Raji (cell line): ENCODE data around the gene SNRPA1.

Experiments used
- POLR2A ChIP-seq: IDR thresholded peaks from 2 replicates; pipeline ENCODE4 v1.6.1; 2011; ENCODE audit warnings: low read depth, low read length, control low read depth; ENCODE audit not compliant: insufficient read depth

Gene SNRPA1

GRCh38 chr15:101323793-101324523 is 28.9 kb upstream of the SNRPA1 start:
- TF ChIP-seq POLR2A = no peak

DNA sequence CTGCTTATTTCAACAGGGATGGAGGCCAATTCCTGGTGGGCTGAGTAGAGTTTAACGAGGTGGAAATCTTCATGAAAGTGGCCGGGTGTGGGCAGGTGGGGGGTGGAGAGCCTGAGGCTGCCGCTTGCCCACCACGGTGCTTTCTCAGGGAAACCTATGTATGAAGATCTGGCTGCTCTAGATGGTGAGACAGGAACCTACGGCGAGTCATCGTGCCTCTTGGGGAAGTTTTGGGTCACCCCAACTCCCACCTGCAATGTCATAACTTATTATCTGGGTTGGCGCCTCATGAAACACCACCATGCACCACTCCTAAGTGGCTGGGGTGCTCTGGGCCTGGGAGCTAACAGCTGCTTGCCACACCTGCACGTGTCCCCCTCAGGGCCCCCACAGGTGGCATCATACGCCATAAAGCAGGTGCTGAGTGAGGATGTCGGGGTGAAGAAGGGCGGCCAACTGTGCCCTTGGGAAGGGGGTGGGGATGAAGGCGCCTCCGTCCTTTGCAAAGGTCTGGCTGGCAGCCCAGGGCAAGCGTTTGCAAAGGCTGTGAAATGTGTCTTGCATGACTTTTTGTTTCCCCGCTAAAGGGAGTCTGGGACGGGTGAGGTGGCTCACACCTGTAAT is 27.9 kb upstream of the SNRPA1 start:
- no peak for TF ChIP-seq POLR2A

DNA sequence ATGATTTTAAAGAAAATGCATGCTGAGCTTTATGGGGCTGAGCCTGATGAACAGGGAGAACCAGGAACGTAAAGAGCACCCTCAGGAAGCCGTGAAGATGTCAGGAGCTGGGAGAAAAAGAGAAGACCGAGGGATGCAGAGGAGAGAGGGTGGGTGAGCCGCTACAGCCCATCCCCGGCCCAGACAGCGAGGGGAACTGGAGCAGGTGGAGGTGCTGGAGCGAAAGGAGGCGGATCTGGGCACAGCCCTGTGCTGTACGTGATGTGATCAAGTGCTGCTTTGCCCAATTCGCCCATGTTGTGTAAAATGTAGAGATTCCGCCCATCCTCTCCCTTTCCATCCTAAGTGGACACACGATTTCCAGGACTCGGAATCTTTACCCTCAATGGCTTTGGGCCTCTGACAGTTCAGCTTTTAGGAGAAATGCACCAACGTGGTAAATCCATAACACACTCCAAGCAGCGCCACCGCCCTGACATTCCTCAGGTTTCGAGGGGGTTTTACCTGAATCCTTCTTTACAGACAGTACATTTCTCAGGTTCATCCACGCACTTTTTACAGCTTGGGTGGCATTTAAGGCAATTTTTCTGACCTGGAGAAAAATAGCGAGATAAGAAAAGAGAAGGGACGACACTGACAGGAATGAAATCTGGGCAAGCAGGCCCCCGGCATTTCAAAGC is 27.1 kb upstream of the SNRPA1 start:
- no peak for TF ChIP-seq POLR2A

DNA sequence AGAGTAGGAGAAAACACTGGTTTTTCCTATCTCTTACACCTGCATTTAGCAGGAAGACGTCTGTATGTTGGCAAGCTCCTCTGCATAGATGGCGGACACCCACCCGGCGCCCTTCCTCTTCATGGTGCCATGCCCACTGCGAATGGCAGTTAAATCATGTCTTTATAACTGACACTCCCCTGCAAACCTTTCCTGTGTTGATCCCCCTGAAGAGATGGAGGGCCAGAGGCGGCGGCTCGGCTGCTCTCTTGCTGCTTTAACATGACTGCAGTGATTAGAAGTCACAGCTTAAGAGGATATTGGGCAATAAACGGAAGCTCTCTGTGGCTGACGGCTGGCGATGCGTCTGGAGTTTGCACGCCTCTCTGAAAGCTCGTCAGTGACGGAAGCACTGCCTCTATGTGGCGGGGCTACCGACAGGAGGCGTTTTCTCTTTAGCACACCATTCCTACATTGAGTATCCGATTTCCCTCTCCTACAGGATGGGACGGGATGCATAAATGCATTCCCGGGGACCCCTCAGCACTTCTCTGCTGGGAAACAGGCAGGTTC is 25.5 kb upstream of the SNRPA1 start:
- no peak for TF ChIP-seq POLR2A

DNA sequence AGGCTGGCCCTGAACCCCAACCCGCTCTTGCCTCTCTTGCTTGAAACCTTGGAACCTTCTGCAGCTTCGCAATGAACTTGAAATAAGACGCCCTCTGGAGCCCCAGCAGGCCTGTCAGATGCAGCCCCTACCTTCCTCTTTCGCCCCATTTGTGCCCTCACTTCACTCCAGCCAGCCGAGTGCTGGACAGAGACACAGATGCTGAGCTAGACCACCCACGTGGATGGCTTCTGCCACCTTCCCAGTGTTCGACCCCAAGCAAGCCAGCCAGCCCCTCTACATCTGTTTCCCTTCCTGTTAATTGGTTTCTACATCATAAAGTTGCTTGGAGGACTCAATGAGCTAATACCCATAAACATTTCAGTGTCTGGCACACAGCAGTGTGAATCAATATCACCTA is 23.8 kb upstream of the SNRPA1 start:
- no peak for TF ChIP-seq POLR2A

DNA sequence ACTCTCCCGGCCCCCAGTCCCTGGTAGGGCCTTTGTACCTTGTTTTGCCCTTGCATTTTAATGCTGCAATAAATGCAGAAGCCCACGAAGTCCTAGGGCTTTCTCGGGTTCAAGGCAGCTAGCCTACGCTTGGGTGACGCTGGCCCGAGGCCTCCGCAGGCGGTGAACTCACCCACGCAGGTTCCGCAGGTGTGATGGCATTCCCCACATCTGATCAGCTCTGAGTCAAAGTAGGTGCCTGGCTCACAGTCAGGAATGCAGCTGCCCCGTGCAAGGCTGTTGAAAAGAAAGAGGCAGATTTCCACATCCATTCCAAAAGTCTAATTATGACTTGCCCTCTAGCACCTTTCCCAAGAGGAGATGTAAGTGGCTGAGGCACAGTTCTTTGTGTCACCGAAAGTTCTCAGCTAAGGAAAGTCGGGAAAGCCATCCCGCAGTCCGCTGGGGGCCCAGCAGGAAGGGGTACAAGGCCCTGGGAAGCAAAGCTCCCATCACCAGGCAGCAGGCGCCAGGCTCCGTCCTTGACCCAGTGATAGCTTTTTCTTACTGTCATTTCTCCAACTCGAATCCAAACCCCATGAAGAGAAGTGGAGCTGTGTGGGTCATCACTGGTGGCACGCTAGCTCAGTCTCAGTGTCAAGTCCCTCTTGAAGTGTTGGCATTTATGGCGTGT is 23.2 kb upstream of the SNRPA1 start:
- no peak for TF ChIP-seq POLR2A

DNA sequence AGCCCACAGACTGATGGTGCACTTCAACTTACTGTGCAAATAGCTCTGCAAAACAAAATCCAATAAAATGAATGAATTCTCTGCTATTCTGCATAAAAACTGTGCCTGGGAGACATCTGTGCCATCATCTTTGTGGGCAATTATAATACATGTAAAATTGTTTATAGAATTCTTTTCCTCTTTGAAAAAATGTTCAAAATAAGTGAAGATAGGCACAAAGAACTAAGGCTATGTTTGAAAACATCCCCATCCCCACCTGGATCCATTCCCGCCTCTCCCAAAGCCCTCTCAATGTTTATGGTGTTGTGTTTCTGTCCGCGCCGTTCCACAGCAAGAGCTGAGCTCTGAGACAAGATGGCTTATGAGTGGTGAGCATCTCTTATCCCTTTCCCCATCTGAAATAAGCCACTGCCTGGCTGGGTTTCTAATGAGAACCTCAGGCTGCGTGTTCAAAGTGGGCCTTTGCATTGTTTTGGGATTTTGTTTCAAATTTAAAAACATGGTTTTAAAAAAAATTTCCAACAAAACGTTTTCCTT is 22.4 kb upstream of the SNRPA1 start:
- no peak for TF ChIP-seq POLR2A

DNA sequence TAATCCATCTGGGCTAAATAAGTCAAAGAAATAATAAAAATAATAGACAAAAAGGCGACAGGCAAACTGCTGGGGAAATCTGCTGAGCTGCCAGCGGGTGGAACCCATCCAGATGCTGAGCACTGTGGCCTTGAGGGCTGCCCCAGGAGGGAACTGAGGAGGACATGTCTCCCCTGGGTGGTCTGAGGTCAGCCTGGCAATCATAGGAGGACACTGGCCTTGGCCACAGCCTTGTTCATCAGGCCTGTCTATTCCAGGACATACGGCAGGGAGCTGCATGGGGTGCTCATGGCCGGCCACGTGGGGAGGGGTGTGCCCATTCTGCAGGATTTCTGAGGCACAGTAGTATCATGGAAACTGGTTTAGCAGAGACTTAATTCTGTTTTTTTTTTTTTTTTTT is 21.5 kb upstream of the SNRPA1 start:
- TF ChIP-seq POLR2A = no peak

GRCh38 chr15:101315736-101316135 is 20.7 kb upstream of the SNRPA1 start:
- TF ChIP-seq POLR2A = no peak

DNA sequence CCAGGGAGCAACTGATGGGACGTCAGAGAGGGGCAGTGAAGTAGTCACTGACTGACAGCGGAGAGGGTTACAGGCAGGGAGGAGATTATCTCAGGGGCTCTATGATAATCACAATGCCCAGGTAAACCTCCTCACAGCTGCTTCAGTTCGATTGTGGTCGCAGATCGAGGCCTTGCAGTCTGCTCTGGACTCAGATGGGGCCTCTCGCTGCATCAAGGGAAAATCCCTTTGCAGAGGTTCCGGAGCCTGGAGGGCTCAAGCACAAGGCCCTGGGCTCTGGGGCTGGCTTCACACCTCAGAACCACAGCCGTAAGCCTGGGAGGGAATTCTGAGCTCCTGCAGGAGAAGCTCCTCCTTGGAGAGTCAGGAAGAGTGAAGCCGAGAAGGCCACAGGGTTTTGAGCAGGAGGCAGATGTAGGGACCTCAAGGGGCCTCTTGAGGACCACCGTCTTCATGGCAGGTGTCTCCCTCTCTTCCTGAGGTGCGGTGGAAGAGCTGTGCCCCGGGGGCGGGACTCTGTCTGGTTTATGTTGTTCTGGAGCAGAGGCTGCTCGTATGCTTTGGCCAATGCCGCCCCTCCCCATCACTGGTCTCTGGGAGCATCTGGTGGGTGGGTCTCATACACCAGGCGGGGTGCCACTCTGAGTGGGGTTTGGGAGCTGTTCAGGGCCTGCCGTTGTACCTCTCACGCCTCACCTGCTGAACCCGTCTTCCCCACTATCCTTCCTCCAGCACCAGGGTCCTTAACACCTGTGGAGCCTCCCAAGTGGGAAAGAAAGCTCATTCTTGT is 19.5 kb upstream of the SNRPA1 start:
- no peak for TF ChIP-seq POLR2A

DNA sequence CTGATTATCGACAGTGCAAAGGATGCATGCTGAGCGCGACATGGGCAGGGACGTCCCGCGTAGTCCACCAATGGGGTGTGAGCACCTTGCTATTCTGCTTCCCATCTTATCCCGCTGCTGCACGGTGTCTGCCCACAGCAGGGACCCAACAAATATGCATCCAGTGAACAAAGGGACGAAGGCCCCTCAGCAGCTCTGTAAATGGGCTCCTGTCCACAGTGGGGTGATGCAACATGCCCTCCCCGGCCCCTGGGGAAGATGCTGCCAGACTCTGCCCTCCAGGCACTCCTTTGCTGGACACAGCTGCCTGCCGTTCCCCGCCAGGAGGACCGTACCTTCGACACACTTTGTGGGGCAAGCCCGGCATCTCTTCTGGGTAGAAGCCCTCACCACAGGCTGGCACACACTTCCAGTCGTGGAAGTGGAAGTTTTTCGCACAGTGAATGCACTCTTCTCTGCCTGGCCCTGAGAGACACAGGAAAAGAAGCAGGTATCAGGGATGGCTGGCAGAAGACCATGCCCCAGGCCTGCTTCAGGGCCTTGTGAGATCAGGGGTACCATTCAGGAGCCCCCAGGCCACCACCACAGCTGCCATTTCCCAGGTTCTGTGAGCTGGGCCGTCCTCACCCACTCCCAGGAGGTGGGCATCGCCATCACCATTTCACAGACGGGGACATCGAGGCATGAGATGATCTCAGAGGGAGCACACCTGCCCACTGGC is 18.2 kb upstream of the SNRPA1 start:
- TF ChIP-seq POLR2A = no peak

- no peak for TF ChIP-seq POLR2A
Measured at GRCh38 chr15:101310508-101310907, 15.5 kb upstream of the SNRPA1 start.

DNA sequence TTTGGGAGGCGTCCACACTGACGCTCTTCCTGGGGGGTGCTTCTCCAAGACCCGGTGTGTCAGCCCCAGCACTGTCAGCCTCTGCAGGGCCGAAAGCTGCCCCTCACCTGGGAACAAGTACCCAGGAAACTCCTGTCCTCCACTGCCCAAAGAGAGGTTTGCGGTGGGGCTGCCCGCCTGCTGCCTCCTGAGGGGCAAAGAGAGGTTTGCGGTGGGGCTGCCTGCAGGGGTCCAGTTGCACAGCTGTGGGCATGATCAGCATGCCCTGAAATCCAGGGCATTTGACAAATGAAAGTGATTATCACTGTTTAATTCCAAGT is 15.1 kb upstream of the SNRPA1 start:
- TF ChIP-seq POLR2A = no peak
